ENCODE data around the gene STXBP1. TPM values are rescaled to one million over a fixed set of nuclear protein-coding genes. Genes with fewer than 3 reads are reported as not detected.

STXBP1 gene
- total RNA-seq, 1 donor from 2014 or later: 48.8 TPM

GRCh38 chr9:127707766-127708165, 95.7 kb downstream of the STXBP1 start:
- no peak for TF ChIP-seq CTCF (conservative IDR thresholded peaks at IDR 0.05)
- Mint-ChIP-seq H3K27ac (no peak overlapping the region), H3K4me1 (ENCODE audit: unreplicated experiment) (peaks cover 15% of the 10 kb centered on the region), H3K27me3 (no peaks in the 10 kb centered on the region), H3K4me3 (no peak overlapping the region), H3K36me3 (no peaks in the 10 kb centered on the region), H3K9me3 (no peaks in the 10 kb centered on the region)
- DNase-seq (ENCODE audit: extremely low spot score, unreplicated experiment): no peak

- no peak overlapping the region for H3K27ac Mint-ChIP-seq
- no peaks in the 10 kb centered on the region for H3K36me3 Mint-ChIP-seq
Observed at GRCh38 chr9:127708952-127709587, 97.0 kb downstream of the STXBP1 start.

GRCh38 chr9:127710204-127710783, 98.2 kb downstream of the STXBP1 start:
- no peaks in the 10 kb centered on the region for H3K36me3 Mint-ChIP-seq
- H3K27ac Mint-ChIP-seq: no peak overlapping the region
- H3K4me1 Mint-ChIP-seq (ENCODE audit: unreplicated experiment): peaks cover 13% of the 10 kb centered on the region

More at GRCh38 chr9:127708952-127709587, 97.0 kb downstream of the STXBP1 start:
- Mint-ChIP-seq H3K4me3 (no peak overlapping the region), H3K4me1 (ENCODE audit: unreplicated experiment) (peaks cover 15% of the 10 kb centered on the region), H3K27me3 (no peaks in the 10 kb centered on the region), H3K9me3 (no peaks in the 10 kb centered on the region)
- no peak for TF ChIP-seq CTCF (conservative IDR thresholded peaks at IDR 0.05)
- no peak for DNase-seq (ENCODE audit: extremely low spot score, unreplicated experiment)

GRCh38 chr9:127711226-127711701, 99.2 kb downstream of the STXBP1 start:
- TF ChIP-seq CTCF (conservative IDR thresholded peaks at IDR 0.05): no peak
- peak overlapping the region; percentile 32 for H3K4me3 Mint-ChIP-seq

More at GRCh38 chr9:127710204-127710783, 98.2 kb downstream of the STXBP1 start:
- no peaks in the 10 kb centered on the region for H3K9me3 Mint-ChIP-seq
- DNase-seq (ENCODE audit: extremely low spot score, unreplicated experiment): no peak
- no peaks in the 10 kb centered on the region for H3K27me3 Mint-ChIP-seq
- no peak overlapping the region for H3K4me3 Mint-ChIP-seq
- no peak for TF ChIP-seq CTCF (conservative IDR thresholded peaks at IDR 0.05)

GRCh38 chr9:127711831-127712274, 99.8 kb downstream of the STXBP1 start:
- TF ChIP-seq CTCF (conservative IDR thresholded peaks at IDR 0.05): no peak
- no peaks in the 10 kb centered on the region for H3K36me3 Mint-ChIP-seq
- DNase-seq (ENCODE audit: extremely low spot score, unreplicated experiment): no peak
- H3K27ac Mint-ChIP-seq: peak overlapping the region; percentile 39
- peaks cover 3% of the 10 kb centered on the region for H3K27me3 Mint-ChIP-seq
- H3K4me1 Mint-ChIP-seq (ENCODE audit: unreplicated experiment): peaks cover 15% of the 10 kb centered on the region
- peak overlapping the region; percentile 31 for H3K4me3 Mint-ChIP-seq
- no peaks in the 10 kb centered on the region for H3K9me3 Mint-ChIP-seq

More at GRCh38 chr9:127711226-127711701, 99.2 kb downstream of the STXBP1 start:
- Mint-ChIP-seq H3K36me3 (no peaks in the 10 kb centered on the region), H3K9me3 (no peaks in the 10 kb centered on the region), H3K27ac (peak overlapping the region; percentile 39), H3K4me1 (ENCODE audit: unreplicated experiment) (peaks cover 17% of the 10 kb centered on the region), H3K27me3 (peaks cover 3% of the 10 kb centered on the region)
- DNase-seq (ENCODE audit: extremely low spot score, unreplicated experiment): no peak
